ACC112 (cell line): Measurements from ENCODE around the gene RNU1-1.
"Not testable (repeated sequence)": the region's sequence is repeated elsewhere in the genome, so short reads cannot be mapped to it uniquely, and the experiment has no call there.

Experiments used
- H2AFZ ChIP-seq: fragments of 200-600 bp; sonication (generic); one replicate; pipeline ENCODE4 v1.6.0; 2017; ENCODE audit warnings: antibody characterized with exemption, low read length; ENCODE audit not compliant: unreplicated experiment
- H3K27ac ChIP-seq: fragments of 200-600 bp; sonication (generic); 2 replicates; pipeline ENCODE4 v1.5.1; 2014; ENCODE audit warnings: low read depth, mild to moderate bottlenecking, antibody characterized with exemption, low read length, moderate library complexity
- H3K27me3 ChIP-seq: fragments of 200-600 bp; sonication (generic); 2 replicates; pipeline ENCODE4 v1.6.1; 2014; ENCODE audit warnings: mild to moderate bottlenecking, antibody characterized with exemption, low read length, moderate library complexity, mixed read lengths; ENCODE audit not compliant: insufficient read depth
- H3K36me3 ChIP-seq: fragments of 200-600 bp; sonication (generic); 2 replicates; pipeline ENCODE4 v1.6.1; 2016; ENCODE audit warnings: mild to moderate bottlenecking, antibody characterized with exemption, low read length, moderate library complexity, mixed read lengths; ENCODE audit not compliant: insufficient read depth
- H3K4me1 ChIP-seq: fragments of 200-600 bp; sonication (generic); one replicate; pipeline ENCODE4 v1.6.1; 2016; ENCODE audit warnings: low read length, mixed read lengths; ENCODE audit not compliant: insufficient read depth, unreplicated experiment, control insufficient read depth
- H3K4me3 ChIP-seq: fragments of 200-600 bp; sonication (generic); 2 replicates; pipeline ENCODE4 v1.5.1; 2014; ENCODE audit warnings: mild to moderate bottlenecking, low read depth, low read length
- H3K79me2 ChIP-seq: fragments of 200-600 bp; sonication (generic); one replicate; pipeline ENCODE4 v1.6.0; 2016; ENCODE audit warnings: low read length; ENCODE audit not compliant: control insufficient read depth, unreplicated experiment, insufficient read depth

The RNU1-1 gene

GRCh38 chr1:16491056-16491675 is 22.9 kb downstream of the RNU1-1 start:
- no peaks in the 10 kb centered on the region for H3K27me3 ChIP-seq
- no peaks in the 10 kb centered on the region for H3K36me3 ChIP-seq
- H3K4me1 ChIP-seq: no peaks in the 10 kb centered on the region
- H3K4me3 ChIP-seq: no peak overlapping the region
- no peak overlapping the region for H3K27ac ChIP-seq
- no peak overlapping the region for H2AFZ ChIP-seq
- H3K79me2 ChIP-seq: no peaks in the 10 kb centered on the region

GRCh38 chr1:16489195-16489880 is 24.7 kb downstream of the RNU1-1 start:
- H2AFZ ChIP-seq, H3K27me3 ChIP-seq, H3K36me3 ChIP-seq: not testable (repeated sequence)

GRCh38 chr1:16487011-16487410 is 27.1 kb downstream of the RNU1-1 start:
- H3K27ac ChIP-seq, H3K4me1 ChIP-seq, H3K36me3 ChIP-seq, H3K27me3 ChIP-seq, H3K4me3 ChIP-seq, H2AFZ ChIP-seq, H3K79me2 ChIP-seq: not testable (repeated sequence)

More at GRCh38 chr1:16489195-16489880, 24.7 kb downstream of the RNU1-1 start:
- not testable (repeated sequence) for H3K4me3 ChIP-seq, H3K4me1 ChIP-seq, H3K27ac ChIP-seq, H3K79me2 ChIP-seq

GRCh38 chr1:16486316-16486715 is 27.8 kb downstream of the RNU1-1 start:
- H3K27me3 ChIP-seq, H3K4me1 ChIP-seq, H2AFZ ChIP-seq, H3K79me2 ChIP-seq, H3K27ac ChIP-seq, H3K4me3 ChIP-seq, H3K36me3 ChIP-seq: not testable (repeated sequence)

GRCh38 chr1:16484931-16485330 is 29.2 kb downstream of the RNU1-1 start:
- H3K79me2 ChIP-seq: no peaks in the 10 kb centered on the region
- no peaks in the 10 kb centered on the region for H3K36me3 ChIP-seq
- H2AFZ ChIP-seq: no peak overlapping the region
- H3K27me3 ChIP-seq: no peaks in the 10 kb centered on the region
- no peaks in the 10 kb centered on the region for H3K4me1 ChIP-seq
- no peak overlapping the region for H3K4me3 ChIP-seq
- no peak overlapping the region for H3K27ac ChIP-seq

- Histone ChIP-seq H3K79me2 (no peaks in the 10 kb centered on the region), H3K36me3 (no peaks in the 10 kb centered on the region), H3K27me3 (no peaks in the 10 kb centered on the region), H3K4me3 (no peak overlapping the region), H2AFZ (no peak overlapping the region), H3K4me1 (no peaks in the 10 kb centered on the region), H3K27ac (no peak overlapping the region)
These were observed 29.6 kb downstream of the RNU1-1 start for GRCh38 chr1:16484501-16484835.

GRCh38 chr1:16483639-16484500 is 30.2 kb downstream of the RNU1-1 start:
- not testable (repeated sequence) for H2AFZ ChIP-seq, H3K79me2 ChIP-seq, H3K27ac ChIP-seq, H3K4me1 ChIP-seq, H3K4me3 ChIP-seq, H3K36me3 ChIP-seq, H3K27me3 ChIP-seq

GRCh38 chr1:16483146-16483545 is 30.9 kb downstream of the RNU1-1 start:
- H3K79me2 ChIP-seq, H3K4me1 ChIP-seq, H3K4me3 ChIP-seq, H3K36me3 ChIP-seq, H3K27me3 ChIP-seq, H3K27ac ChIP-seq, H2AFZ ChIP-seq: not testable (repeated sequence)

- Histone ChIP-seq H3K27me3 (no peaks in the 10 kb centered on the region), H3K36me3 (no peaks in the 10 kb centered on the region), H3K4me1 (no peaks in the 10 kb centered on the region), H3K79me2 (no peaks in the 10 kb centered on the region), H3K27ac (no peak overlapping the region), H2AFZ (no peak overlapping the region), H3K4me3 (no peak overlapping the region)
These were observed 36.0 kb downstream of the RNU1-1 start for GRCh38 chr1:16478091-16478490.

- not testable (repeated sequence) for H2AFZ ChIP-seq, H3K4me3 ChIP-seq, H3K27ac ChIP-seq, H3K36me3 ChIP-seq, H3K27me3 ChIP-seq, H3K79me2 ChIP-seq, H3K4me1 ChIP-seq
These were observed 38.0 kb downstream of the RNU1-1 start for GRCh38 chr1:16475771-16476770.
